ENCODE measurements around the gene RAD51B. TPM values are rescaled to one million over a fixed set of nuclear protein-coding genes. Genes with fewer than 3 reads are reported as not detected.

RAD51B gene
- total and polyA plus RNA-seq, 2 experiments from 2014 or later, result 10.1 to 18.0 TPM

- Histone ChIP-seq H3K27me3 (no peaks in the 10 kb centered on the region), H4K20me1 (ENCODE audit: insufficient read depth, poor library complexity, severe bottlenecking) (no peaks in the 10 kb centered on the region), H3K4me2 (no peak overlapping the region), H3K4me3 (no peak overlapping the region), H2AFZ (no peak overlapping the region), H3K9me3 (ENCODE audit: low read depth) (no peaks in the 10 kb centered on the region), H3K9me2 (replicated peaks; ENCODE audit: insufficient read depth) (no peaks in the 10 kb centered on the region), H3K36me3 (replicated peaks; ENCODE audit: insufficient read depth, low read depth) (no peaks in the 10 kb centered on the region), H3K79me2 (no peaks in the 10 kb centered on the region), H3K27ac (no peak overlapping the region), H3K4me1 (ENCODE audit: insufficient read depth) (no peaks in the 10 kb centered on the region)
- WGBS (ENCODE audit: low lambda C conversion rate, missing lambda C conversion rate), result 74% methylated on average over 7 of the region's 7 CpGs
- no peak for DNase-seq (ENCODE audit: low spot score)
- TF ChIP-seq CTCF (IDR thresholded peaks at IDR 0.05; ENCODE audit: poor library complexity), result no peak
- no peak for TF ChIP-seq EZH2 (IDR thresholded peaks at IDR 0.05; ENCODE audit: borderline replicate concordance)
- no peak for TF ChIP-seq EZH2phosphoT487 (IDR thresholded peaks at IDR 0.05; ENCODE audit: low read depth, severe bottlenecking, unreplicated experiment)
Measured at GRCh38 chr14:68316078-68316868, 496.7 kb downstream of the RAD51B start.

GRCh38 chr14:68317239-68317638 is 497.7 kb downstream of the RAD51B start:
- Histone ChIP-seq H3K27me3 (no peaks in the 10 kb centered on the region), H4K20me1 (ENCODE audit: insufficient read depth, poor library complexity, severe bottlenecking) (no peaks in the 10 kb centered on the region), H3K4me3 (no peak overlapping the region), H3K79me2 (no peaks in the 10 kb centered on the region), H3K9me2 (replicated peaks; ENCODE audit: insufficient read depth) (no peaks in the 10 kb centered on the region), H3K9me3 (ENCODE audit: low read depth) (no peaks in the 10 kb centered on the region), H2AFZ (no peak overlapping the region), H3K4me2 (no peak overlapping the region), H3K4me1 (ENCODE audit: insufficient read depth) (no peaks in the 10 kb centered on the region), H3K27ac (no peak overlapping the region), H3K36me3 (replicated peaks; ENCODE audit: insufficient read depth, low read depth) (no peaks in the 10 kb centered on the region)
- DNase-seq (ENCODE audit: low spot score), result no peak
- TF ChIP-seq EZH2 (IDR thresholded peaks at IDR 0.05; ENCODE audit: borderline replicate concordance) (no peak), CTCF (IDR thresholded peaks at IDR 0.05; ENCODE audit: poor library complexity) (no peak), EZH2phosphoT487 (IDR thresholded peaks at IDR 0.05; ENCODE audit: low read depth, severe bottlenecking, unreplicated experiment) (no peak)
- 90% methylated on average over 3 of the region's 3 CpGs for WGBS (ENCODE audit: low lambda C conversion rate, missing lambda C conversion rate)

- WGBS (ENCODE audit: low lambda C conversion rate, missing lambda C conversion rate), result 52% methylated on average over 2 of the region's 2 CpGs
- TF ChIP-seq CTCF (IDR thresholded peaks at IDR 0.05; ENCODE audit: poor library complexity) (no peak), EZH2 (IDR thresholded peaks at IDR 0.05; ENCODE audit: borderline replicate concordance) (no peak), EZH2phosphoT487 (IDR thresholded peaks at IDR 0.05; ENCODE audit: low read depth, severe bottlenecking, unreplicated experiment) (no peak)
- Histone ChIP-seq H3K9me3 (ENCODE audit: low read depth) (no peaks in the 10 kb centered on the region), H3K4me2 (no peak overlapping the region), H3K79me2 (no peaks in the 10 kb centered on the region), H2AFZ (no peak overlapping the region), H4K20me1 (ENCODE audit: insufficient read depth, poor library complexity, severe bottlenecking) (no peaks in the 10 kb centered on the region), H3K27ac (peak overlapping the region; percentile 5), H3K9me2 (replicated peaks; ENCODE audit: insufficient read depth) (no peaks in the 10 kb centered on the region), H3K36me3 (replicated peaks; ENCODE audit: insufficient read depth, low read depth) (no peaks in the 10 kb centered on the region), H3K27me3 (no peaks in the 10 kb centered on the region), H3K4me3 (no peak overlapping the region), H3K4me1 (ENCODE audit: insufficient read depth) (no peaks in the 10 kb centered on the region)
- no peak for DNase-seq (ENCODE audit: low spot score)
Measured at GRCh38 chr14:68318828-68319227, 499.2 kb downstream of the RAD51B start.

Measured in hepatocyte (in vitro differentiated cells).